ENCODE results near the gene RAP2A.

- TF ChIP-seq CTCF (IDR thresholded peaks at IDR 0.05; ENCODE audit: insufficient read depth, low read length, poor library complexity, severe bottlenecking) (no peak), EZH2phosphoT487 (conservative IDR thresholded peaks at IDR 0.05; ENCODE audit: low read length) (no peak)
Observed at GRCh38 chr13:97441368-97441767, 7.4 kb downstream of the RAP2A start.

All from SU-DHL-6 (cell line).